ENCODE results near the gene PAQR6.

GRCh38 chr1:156281281-156281680 lies 33.4 kb upstream of the PAQR6 start:
- TF ChIP-seq CTCF (IDR thresholded peaks at IDR 0.05; ENCODE audit: low read length) (peak; percentile 43), EZH2phosphoT487 (IDR thresholded peaks at IDR 0.05; ENCODE audit: low read length) (no peak)
